NK-92 (cell line): ENCODE measurements around the gene ENKUR.
"Not testable (repeated sequence)": the region's sequence is repeated elsewhere in the genome, so short reads cannot be mapped to it uniquely, and the experiment has no call there.

Experiments
- DNase-seq: peaks from one replicate; lab custom pipeline; 2025; ENCODE audit not compliant: unreplicated experiment; lab: John Stamatoyannopoulos, UW

ENKUR gene

DNA sequence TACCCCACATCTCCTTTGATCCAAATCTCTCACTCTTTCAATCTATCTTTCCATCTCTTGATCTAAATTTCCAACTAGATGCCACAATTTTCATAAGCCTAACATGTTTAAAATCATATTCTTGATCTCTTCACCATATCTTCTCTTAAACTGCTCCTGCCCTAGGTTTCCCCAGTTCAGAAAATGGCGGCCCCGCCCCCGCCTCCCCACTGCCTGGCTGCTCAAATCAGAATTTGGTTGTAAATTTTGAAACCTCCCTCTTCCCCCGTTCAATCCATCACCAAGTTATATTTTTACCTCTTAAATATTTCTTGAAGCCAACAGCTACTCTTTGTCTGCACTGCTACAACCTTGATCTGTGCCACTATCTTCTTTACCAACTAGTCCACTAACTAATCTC, 36.3 kb downstream of the ENKUR start:
- no peak for DNase-seq

DNA sequence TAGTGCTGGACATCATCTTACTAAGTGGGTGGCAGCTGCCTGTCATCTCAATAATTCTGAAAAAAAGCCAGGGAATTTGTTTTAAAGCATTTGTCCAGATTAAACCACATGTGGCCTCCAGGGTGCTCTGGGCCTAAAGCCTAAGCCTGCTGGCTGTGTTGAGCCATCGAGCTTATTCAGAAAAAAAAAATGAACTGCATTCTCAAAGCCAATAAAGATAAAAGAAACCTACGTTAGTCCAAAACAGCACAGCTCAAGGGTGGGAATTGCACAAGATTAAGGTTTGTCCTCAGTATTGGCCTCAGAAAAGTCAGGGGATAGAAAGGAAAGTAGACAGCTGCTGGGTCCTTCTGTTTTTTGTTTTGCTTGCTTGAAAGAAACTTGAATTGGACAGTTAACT, 41.0 kb downstream of the ENKUR start:
- no peak for DNase-seq

DNA sequence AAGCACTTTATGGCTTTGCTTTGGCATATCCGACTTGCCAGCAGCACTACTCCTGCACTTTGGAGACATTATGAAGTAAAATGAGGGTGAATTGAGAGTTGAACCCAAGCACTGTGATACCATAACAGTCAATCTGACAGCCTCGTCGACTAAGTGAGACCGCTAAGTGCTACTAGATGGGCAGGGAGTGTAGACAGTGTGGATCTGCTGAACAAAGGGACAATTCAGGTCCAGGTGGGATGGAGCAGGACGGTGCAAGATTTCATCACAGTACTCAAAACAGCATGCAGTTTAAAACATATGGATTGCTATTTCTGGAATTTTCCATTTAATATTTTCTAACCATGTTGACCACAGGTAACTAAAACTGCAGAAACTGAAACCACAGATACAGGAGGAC, 42.8 kb downstream of the ENKUR start:
- no peak for DNase-seq

DNA sequence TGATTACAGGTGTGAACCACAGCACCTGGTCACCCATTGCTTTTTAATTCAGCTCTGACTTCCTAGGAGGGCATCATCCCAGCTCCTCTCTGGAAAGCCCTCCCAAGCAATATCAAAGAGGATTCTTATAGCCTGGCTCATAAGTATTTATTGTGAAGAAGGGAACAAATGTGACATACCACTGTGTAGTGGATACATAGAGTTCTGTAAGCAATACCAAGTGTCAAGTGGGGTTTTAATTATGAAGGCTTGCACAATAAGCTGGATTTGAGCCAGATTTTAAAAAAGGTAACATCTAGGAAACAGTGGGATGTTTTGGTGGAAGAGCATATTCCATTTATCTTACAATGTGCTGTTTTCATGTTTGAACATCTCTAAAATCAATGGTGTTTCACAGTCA, 44.6 kb downstream of the ENKUR start:
- no peak for DNase-seq

DNA sequence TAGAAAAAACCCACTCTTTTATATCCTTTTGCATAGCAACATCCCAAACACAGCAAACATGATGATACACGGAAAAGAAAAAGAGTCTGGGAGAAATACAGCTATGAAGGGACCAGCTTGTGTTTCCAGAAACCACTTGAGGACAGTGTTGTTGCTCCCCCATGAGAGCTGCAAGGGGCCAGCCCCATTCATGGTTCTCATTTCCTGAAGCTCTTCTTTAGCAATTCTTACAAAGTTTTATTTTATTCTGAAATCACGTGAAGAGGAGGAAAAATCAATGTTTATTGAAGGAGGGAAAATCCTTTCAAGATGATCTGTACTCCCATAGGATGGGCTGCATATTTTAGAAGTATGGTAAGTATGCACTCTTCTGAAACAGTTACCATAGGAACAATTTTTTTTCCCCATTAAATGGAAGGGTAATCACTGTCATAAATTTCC, 46.1 kb downstream of the ENKUR start:
- DNase-seq: no peak

DNA sequence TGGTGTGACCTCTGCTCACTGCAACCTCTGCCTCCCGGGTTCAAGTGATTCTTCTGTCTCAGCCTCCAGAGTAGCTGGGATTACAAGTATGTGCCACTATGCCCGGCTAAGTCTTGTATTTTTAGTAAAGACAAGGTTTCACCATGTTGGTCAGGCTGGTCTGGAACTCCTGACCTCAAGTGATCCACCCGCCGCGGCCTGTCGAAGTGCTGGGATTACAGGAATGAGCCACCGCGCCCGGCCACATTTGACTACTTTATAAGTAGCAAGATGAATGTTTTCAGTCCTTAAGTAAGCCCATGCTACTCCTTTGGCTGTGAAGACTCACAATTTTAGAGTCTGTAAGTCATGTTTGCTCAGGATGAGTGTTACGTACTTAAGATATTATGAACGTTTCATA, 47.0 kb downstream of the ENKUR start:
- DNase-seq: not testable (repeated sequence)

DNA sequence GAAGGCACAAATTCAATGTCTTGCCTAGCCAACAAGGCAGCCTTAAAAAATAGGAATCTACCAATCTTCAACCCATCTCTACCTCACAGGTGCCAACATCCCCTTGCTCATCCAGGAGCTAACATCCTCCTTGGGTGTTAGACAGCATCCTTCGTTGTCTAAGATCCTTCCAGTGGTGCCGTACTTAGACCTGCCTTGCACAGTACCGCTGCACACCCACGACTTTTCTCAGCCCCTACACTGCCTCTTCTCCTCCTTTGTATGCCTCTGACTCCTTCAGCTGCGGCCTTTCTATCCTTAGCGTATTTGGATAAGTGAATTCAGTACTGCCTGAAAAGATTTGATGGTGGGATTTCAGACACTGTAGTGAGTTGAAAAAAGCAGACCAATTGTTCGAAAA, 47.6 kb downstream of the ENKUR start:
- no peak for DNase-seq

DNA sequence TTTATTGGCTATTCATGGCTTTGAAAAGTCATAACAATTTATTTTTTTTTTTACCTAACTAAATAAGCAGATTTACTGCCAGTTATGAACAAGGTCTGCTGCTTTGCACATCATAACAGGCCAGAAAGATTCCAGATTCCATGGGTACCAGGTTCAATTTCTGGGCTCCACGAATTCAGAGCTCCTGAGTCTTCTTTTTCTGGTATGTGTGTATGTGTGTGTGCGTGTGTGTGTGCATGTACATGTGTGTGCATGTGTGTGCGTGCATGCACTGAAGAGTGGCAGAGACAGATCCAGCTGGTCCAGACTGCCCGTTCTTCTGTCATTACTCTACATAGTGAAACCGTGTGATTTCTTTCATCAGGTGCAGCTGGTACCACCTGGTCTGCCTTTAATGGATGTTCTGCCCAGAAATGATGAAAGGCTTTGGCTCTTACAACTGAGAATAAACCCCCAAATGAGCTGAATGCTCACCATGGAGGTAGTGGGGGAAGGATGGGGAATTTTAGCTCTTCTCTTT, 48.9 kb downstream of the ENKUR start:
- DNase-seq: no peak

DNA sequence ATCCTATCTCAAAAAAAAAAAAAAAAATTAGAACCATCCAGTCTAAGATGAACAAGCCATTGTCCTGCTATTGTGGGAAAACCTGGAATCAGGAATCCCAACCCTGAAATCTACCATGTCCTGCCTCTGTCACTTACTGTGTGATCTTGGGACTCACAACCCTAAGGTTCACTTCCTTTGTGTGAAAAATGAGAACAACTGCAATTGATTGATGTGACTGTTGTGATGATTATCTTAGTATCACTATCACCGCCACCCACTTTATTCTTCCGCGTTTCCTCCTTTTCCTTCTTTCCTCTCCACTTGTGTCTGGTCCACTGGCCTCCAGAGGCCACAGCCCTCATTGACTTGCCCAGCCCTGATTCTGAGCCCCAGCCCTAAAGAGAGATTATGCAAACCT, 50.9 kb downstream of the ENKUR start:
- DNase-seq: no peak

DNA sequence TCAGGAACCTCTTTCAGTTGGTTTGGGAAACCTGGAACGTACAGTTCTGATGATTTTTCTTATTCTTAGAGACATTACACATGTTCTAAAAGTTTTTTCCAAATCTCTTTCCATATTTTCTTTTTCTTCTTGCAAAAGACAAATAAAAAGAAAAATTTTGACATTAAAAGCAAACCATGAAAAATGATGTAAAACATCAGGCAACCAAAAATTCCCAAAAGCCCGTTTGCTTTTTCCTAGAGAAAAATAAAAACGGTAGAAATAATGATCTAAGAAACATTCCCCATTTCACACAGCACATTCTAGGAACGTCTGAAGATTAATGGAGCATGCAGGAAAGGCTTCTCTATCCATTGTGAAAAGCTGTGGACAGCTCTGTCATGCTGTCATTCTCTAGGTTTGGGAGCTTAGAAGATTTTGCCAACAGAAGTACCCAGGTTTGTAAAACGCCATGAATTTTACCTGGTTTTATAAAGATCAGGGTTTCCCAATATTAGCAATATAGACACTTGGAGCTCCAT, 52.4 kb downstream of the ENKUR start:
- no peak for DNase-seq

DNA sequence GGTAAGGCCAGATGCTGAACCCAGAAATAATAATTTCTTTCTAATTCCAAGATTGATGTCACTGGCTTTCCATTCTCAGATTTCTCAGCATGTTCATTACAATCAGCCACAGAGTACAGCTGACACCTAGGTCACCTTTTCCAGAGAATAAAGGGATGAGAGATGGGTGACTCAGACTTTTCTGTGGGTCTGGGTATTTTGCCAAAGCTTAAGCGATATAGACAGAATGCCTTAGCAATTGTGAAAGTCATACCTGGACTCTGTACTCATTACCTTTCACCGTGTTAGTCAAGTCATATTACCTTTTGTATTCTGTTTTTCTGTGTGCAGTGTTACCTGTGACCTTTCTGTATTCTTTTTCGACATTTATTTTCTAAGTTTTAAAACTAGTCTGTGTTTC, 53.0 kb downstream of the ENKUR start:
- DNase-seq: no peak

DNA sequence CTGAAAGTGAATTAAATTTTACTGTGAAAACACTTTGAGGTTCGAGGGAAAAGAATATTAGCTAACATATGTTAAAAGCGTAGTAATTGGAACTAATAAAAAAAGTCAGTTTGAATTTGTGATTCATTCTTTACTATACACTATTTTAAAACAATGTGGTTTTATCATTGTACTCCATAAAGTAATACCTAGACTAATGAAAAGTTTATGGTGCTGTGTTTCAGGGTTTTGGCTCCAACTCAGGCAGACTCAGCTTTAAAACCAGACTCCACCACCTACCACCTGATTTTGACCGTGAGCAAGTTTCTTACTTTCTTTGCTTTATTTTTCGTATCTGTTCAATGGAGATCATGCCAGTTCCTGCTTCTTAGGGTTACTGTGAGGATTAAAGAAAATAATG, 54.4 kb downstream of the ENKUR start:
- no peak for DNase-seq

DNA sequence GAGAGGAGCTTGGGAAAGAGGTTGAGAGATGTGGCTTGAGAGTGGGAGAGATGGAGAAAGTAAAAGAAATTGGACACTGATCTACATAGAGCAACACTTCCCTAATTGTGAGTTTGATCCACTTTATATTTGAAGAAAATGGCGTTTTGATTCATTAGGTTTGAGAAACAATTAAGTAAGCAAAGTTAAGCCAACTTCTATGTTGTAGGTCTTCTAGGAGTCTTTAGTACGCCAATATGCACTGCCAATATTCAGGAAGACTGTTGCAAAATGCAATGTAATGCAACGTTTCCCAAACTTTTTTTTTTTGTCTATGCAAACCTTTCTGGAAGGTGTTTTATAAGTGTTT, 56.6 kb downstream of the ENKUR start:
- DNase-seq: no peak

DNA sequence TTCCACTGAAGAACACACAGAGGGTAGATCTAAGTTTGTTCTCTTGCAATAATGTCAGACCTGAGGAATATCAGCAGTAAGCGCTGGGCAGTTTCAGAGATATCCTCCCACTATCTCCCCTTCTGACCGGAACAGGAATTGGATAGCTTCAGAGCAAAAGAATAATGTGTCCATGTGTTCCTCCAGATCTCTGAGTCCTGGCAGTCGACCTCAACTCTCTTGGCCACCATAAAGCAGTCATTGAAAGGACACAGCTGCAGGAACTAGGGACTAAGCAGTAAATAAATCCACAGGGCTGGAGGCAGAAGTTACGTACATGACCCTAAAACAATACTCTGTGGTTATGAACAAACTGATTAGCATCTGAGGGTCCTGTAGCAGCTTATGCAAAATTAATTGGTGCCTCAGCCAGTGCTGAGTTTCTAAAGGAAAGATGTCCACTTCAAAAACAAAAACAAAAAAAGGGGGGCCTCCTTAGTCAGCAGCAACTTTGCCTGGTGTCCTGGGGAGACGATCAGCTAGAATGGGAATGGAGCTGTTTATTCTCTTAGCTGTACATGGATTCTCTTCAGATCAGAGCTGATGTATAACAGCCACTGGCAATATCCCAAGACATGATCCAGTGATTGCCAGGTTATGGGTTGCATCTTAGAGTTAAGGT, 57.1 kb downstream of the ENKUR start:
- no peak for DNase-seq

DNA sequence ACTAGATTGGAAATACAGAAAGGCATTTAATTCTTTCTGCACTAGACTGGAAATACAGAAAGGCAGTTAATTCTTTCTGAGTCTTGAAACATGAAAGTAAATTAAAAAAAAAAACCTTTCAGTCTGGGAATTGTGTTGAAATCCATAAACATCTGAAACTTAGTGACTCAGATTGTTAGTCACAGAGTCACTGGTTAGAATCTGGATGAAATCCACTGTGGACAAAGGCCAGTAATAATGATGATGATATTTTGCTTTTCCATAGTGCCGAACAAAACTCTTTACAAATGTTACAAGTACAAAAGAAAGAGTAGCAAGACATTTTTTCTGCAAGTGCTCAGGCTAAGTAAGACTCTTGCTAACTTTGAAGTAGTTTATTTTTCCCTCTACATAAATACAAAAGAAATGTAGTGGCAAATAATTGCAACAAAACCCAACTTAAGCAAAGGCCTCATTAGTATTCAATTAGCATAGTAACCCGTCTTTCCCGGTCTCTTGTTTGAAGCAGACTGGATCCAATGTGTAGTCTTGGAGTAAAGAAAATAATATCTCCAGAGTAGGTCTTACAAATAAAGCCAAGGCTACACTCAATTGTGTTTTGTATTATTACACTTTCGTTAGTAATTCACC, 57.8 kb downstream of the ENKUR start:
- no peak for DNase-seq

DNA sequence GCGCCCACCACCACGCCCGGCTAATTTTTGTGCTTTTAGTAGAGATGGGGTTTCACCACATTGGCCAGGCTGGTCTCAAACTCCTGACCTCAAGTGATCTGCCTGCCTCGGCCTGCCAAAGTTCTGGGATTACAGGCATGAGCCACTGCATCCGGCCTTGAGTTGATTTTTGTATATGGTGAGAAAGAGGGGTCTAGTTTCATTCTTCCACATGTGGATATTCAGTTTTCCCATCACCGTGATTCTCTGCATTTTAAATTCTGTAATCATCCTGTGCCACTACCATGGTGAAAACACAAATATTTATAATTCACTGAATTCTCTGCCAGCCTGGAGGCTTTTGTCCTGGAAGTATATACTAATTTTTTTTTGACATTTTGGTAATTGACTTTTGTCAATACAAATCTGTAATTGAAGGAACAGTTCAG, 58.3 kb downstream of the ENKUR start:
- not testable (repeated sequence) for DNase-seq

DNA sequence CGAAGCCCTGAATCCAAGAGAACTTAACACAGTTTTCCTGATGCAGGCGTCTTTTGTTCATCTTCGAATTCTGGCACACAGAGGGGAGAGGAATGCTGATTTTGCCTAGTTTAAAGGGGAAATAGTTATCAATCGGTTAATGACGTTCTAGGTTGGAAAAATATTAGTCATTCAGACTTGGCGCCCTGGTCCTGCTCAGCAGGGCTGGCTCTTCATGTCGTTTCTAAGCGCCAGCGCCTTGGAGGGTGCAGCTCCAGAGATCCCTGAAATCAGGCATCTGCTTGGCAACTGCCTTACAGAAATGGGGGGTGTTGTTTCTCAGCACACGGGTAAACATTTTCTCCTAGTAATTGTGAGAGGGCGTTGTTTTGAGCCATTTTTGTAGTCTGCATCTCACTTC, 62.3 kb downstream of the ENKUR start:
- no peak for DNase-seq

DNA sequence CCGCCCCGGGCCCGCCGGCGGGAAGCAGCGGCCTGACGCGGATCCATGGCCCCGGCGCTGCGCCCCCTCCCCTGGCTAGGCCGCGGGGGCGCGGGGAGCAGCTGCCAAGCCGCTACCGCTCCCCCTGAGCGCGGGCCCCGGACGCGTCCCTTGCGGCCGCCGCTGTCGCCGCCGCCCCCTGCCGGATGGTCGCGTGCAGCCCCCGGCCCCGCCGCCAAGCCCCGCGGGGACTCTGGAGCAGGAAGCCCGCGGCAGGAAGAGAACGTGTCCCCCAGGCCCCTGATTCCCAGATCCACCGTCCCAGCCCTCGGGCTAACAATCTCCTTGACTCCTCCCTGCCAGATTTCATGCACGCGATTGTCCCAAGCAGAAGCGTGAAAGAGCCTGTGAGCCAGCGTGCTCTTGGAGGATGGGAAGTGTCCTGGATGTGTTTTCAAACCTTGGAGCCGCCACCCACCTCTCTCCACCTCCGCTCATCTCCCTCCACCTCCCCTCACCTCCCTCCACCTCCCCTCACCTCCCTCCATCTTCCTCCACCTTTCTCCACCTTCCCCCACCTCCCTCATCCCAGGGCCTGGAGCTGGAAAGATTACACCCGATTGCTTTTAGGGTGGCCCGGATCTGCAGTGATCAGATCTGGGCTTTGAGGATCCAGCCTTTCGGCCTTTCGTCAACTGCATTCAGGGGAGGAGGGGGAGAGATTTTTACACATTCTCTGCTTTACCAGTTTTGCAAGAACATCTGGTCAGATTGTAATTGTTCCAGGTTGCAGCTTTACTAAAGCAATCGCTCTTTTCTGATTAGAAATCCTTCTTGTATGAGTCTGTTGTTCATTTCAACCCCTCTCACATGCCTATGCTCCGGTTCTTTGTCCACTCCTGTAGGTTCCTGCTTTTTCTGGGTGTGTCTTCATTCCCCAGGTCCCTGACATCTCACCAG, 63.0 kb downstream of the ENKUR start:
- no peak for DNase-seq

DNA sequence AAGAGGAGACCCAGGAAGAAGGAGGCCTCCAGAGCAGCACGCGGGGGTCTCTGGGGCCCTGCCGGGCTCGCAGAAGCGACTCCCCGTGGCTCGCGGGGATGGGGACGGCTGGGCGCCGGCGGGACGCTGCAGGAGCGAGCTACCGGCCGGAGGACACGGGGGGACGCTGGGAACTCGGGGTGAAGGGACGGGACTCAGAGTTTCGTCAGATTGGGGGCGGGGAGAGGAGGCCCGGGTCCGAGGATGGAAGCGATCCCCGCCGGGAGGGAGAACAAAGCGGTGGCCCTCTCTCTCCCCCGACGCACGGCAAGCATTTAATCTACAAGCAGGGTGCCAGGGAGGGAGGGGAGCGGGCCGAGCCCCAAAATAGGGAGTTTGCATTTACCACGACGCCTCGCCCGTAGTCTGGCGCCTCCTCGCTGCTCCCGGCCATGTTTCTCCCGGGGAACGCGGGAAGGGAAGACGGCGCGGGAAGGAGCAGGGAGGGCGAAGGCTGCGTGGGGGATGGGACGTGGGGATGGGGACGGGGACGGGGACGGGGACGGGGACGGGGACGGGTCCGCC, 63.7 kb downstream of the ENKUR start, which contains the start of gene PRTFDC1:
PRTFDC1 (minus strand) TSS at position 464 of the 564 bp plus-strand sequence; CDS start at position 433, 31 bp downstream.
- DNase-seq: no peak

DNA sequence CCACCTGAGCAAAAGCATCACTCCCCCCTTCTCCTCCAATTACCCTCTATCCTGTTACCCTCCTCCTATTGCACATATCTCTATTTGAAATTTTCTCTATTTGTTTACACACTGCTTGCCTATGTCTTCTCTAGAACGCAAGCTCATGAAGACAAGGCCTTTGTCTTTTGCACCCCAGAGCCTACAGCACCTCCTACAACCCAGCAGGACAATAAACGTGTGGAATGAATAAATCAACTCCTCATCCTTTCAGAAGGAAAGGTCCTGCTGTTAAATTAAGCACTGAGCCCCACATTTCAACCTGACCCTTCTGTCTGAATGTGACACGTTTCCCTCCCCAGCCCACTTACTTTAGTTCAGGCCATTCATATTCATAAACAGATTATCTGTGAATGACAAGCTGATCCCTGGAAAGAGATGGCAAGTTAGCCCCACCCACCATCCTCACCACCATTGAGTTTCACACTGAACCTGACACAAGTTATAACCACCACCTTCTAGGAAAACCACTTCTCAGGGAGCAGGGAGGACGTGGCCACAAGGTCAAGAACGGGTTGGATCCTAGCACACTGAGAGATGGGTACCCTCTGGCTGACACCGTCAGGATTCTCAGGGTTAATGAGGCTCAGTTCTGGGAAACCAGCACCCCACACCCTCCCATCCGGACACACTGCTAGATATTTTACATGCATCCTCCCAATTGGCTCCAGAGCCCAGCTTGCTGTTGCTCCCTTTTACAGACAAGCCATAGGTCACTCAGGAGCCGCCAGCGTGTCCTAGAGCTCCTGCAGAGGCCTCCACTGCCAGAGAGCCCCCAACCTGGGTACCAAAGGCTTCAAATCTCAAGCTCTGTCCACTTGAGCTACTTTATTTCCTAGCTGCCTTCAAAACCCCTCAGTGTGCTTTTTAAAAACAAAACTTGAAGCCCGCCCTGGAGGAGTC, 64.5 kb downstream of the ENKUR start:
- DNase-seq: no peak
